SU-DHL-6 (cell line): Measurements from ENCODE around the gene LTK.

ENCODE experiments used
- H2AFZ ChIP-seq: fragments of 200-600 bp; sonication (generic); 2 replicates; pipeline ENCODE4 v1.6.1; 2014; ENCODE audit warnings: low read depth, mild to moderate bottlenecking, moderate library complexity, mixed read lengths, antibody characterized with exemption, low read length; ENCODE audit not compliant: severe bottlenecking
- H3F3A ChIP-seq: fragments of 200-600 bp; shearing (Covaris generic); 2 replicates; pipeline ENCODE4 v1.6.0; 2016; ENCODE audit warnings: antibody characterized with exemption, mild to moderate bottlenecking; ENCODE audit not compliant: insufficient read depth
- H3K27ac ChIP-seq: fragments of 200-600 bp; sonication (generic); 2 replicates; pipeline ENCODE4 v1.5.1; 2016; ENCODE audit warnings: low read depth, mild to moderate bottlenecking, low read length, moderate library complexity, mixed read lengths
- H3K27me3 ChIP-seq: fragments of 200-600 bp; sonication (generic), shearing (Covaris generic); 2 replicates; pipeline ENCODE4 v1.6.0; 2014; ENCODE audit warnings: mild to moderate bottlenecking, low read length
- H3K36me3 ChIP-seq: fragments of 200-600 bp; sonication (generic); 2 replicates; pipeline ENCODE4 v1.6.1; 2014; ENCODE audit warnings: mild to moderate bottlenecking, low read length, mixed read lengths
- H3K4me2 ChIP-seq: fragments of 300-600, 200-600 bp; shearing (Covaris generic), sonication (generic); 2 replicates; pipeline ENCODE4 v1.6.0; 2014; ENCODE audit warnings: low read length, low read depth, mild to moderate bottlenecking; ENCODE audit not compliant: poor library complexity, severe bottlenecking
- H3K4me3 ChIP-seq: fragments of 200-600 bp; sonication (generic); 2 replicates; pipeline ENCODE4 v1.5.1; 2014; ENCODE audit warnings: antibody characterized with exemption, low read length, mild to moderate bottlenecking, mixed read lengths; ENCODE audit not compliant: insufficient read depth, poor library complexity, severe bottlenecking
- H3K79me2 ChIP-seq: fragments of 200-600 bp; sonication (generic); 2 replicates; pipeline ENCODE4 v1.6.1; 2014; ENCODE audit warnings: mild to moderate bottlenecking, low read length, moderate library complexity; ENCODE audit not compliant: insufficient read depth
- H3K9ac ChIP-seq: fragments of 200-600 bp; sonication (generic); 2 replicates; pipeline ENCODE4 v1.7.0; 2014; ENCODE audit warnings: mild to moderate bottlenecking, low read length
- H3K9me2 ChIP-seq: fragments of 200-600 bp; sonication (generic); replicated peaks from 2 replicates; pipeline ENCODE4 v1.6.1; 2014; ENCODE audit warnings: low read length; ENCODE audit not compliant: insufficient read depth
- H3K9me3 ChIP-seq: fragments of 200-600 bp; sonication (generic); 2 replicates; pipeline ENCODE4 v1.6.1; 2014; ENCODE audit warnings: low read length, mixed read lengths; ENCODE audit not compliant: insufficient read depth
- H4K20me1 ChIP-seq: fragments of 200-600 bp; sonication (generic); 2 replicates; pipeline ENCODE4 v1.6.1; 2014; ENCODE audit warnings: low read depth, mild to moderate bottlenecking, antibody characterized with exemption, low read length, moderate library complexity, mixed read lengths
- CTCF ChIP-seq: fragments of 200-600 bp; sonication (generic); IDR thresholded peaks from one replicate; pipeline ENCODE4 v1.5.1; 2017; ENCODE audit warnings: antibody characterized with exemption, mild to moderate bottlenecking, low read length, moderate library complexity; ENCODE audit not compliant: insufficient read depth, poor library complexity, severe bottlenecking
- EZH2phosphoT487 ChIP-seq: fragments of 200-600 bp; sonication (generic), shearing (Covaris generic); conservative IDR thresholded peaks from 2 replicates; pipeline ENCODE4 v1.6.1; 2018; ENCODE audit warnings: mild to moderate bottlenecking, antibody characterized with exemption, low read length, moderate library complexity, mixed read lengths

Gene LTK

GRCh38 chr15:41512512-41512939 is 1.1 kb downstream of the LTK start:
- Histone ChIP-seq H3K79me2 (no peaks in the 10 kb centered on the region), H3K4me3 (no peak overlapping the region), H3K27me3 (no peaks in the 10 kb centered on the region), H3K9ac (no peak overlapping the region), H3F3A (no peaks in the 10 kb centered on the region), H3K27ac (no peak overlapping the region), H2AFZ (no peak overlapping the region), H3K36me3 (no peaks in the 10 kb centered on the region), H3K4me2 (no peak overlapping the region), H3K9me3 (no peaks in the 10 kb centered on the region), H4K20me1 (no peaks in the 10 kb centered on the region), H3K9me2 (no peaks in the 10 kb centered on the region)
- TF ChIP-seq EZH2phosphoT487 (no peak), CTCF (no peak)

DNA sequence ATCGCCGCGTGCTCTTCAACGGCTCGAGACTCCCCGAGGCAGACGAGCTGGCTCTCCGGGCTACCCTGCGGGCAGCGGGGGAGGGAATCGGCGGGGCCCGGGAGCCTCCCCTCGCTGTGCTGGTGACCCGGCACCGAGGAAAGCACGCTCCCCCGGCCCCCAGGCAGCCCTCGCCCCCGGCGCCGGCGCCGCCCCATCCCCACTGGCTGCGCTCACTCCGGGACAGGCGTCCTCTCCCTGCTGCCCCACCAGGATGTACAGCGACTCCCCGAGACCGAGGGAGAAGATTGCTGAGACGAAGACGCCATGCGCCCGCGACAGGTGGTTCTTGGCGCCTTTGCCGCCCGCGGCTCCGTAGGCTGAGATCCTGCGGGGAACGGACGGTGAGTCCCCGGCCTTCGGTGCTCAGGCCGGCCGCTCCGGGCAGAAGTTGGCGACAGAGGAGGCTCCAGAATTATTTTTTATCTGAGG is 1.7 kb downstream of the LTK start:
- Histone ChIP-seq H3K9me2 (no peaks in the 10 kb centered on the region), H3K27ac (no peak overlapping the region), H3K27me3 (no peaks in the 10 kb centered on the region), H2AFZ (no peak overlapping the region), H3K79me2 (no peaks in the 10 kb centered on the region), H3K36me3 (no peaks in the 10 kb centered on the region), H3F3A (no peaks in the 10 kb centered on the region), H3K4me3 (no peak overlapping the region), H3K9ac (no peak overlapping the region), H4K20me1 (no peaks in the 10 kb centered on the region), H3K4me2 (no peak overlapping the region), H3K9me3 (no peaks in the 10 kb centered on the region)
- TF ChIP-seq CTCF (no peak), EZH2phosphoT487 (no peak)

DNA sequence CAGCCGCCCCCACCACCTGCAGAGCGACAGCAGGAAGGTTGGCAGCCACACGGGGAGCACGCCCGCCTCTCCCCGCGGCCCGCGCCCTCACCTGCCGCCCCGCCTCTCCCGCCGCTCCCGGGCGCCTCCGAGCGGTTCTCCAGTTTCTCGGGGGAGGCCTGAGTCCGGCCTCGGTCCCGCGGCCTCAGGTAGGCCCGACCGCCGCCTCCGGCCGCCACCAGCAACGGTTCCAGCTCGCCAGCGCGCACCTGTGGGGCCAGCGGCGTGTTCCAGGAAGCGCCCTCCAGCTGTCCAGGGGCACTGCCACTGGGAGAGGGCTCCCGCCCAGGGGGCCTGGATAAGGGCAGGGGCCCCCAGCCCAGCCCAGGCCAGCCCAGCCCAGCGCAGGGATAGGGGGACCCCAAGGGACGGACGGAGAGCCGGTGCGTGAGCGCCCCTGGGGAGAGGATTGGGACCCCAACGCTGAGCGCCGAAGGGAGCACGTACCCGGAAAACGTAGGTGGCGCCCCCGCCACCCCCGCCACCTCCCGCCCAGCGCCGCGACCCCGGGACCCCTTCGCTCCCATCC is 2.2 kb downstream of the LTK start:
- Histone ChIP-seq H3K4me2 (no peak overlapping the region), H3K27ac (no peak overlapping the region), H3K27me3 (no peaks in the 10 kb centered on the region), H3K36me3 (no peaks in the 10 kb centered on the region), H4K20me1 (no peaks in the 10 kb centered on the region), H3K9me2 (no peaks in the 10 kb centered on the region), H3K79me2 (no peaks in the 10 kb centered on the region), H2AFZ (no peak overlapping the region), H3K9ac (no peak overlapping the region), H3K9me3 (no peaks in the 10 kb centered on the region), H3F3A (no peaks in the 10 kb centered on the region), H3K4me3 (no peak overlapping the region)
- TF ChIP-seq EZH2phosphoT487 (no peak), CTCF (no peak)

DNA sequence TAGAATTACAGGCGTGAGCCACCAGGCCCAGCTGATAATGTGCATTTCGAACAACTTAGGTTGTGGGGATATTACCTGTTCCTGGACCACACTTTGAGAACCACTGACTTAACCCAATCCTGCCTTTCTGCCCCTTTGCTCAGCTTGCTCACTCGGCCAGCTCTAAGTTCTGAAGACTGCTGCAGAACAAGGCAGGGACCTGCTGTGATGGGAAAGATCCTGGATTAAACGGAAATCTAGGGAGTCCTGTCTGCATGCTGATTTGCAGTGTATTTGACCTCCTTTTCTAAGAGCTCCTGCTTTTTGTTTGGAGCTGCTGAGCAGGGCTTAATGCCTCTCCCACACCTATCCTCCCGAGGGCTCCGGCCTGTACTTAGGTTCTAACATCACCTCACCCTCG is 2.9 kb downstream of the LTK start:
- H3K9me2 ChIP-seq, result no peaks in the 10 kb centered on the region
- no peak overlapping the region for H3K9ac ChIP-seq
- no peak overlapping the region for H3K4me2 ChIP-seq
- H3F3A ChIP-seq, result no peaks in the 10 kb centered on the region
- TF ChIP-seq EZH2phosphoT487 (no peak), CTCF (no peak)
- no peak overlapping the region for H2AFZ ChIP-seq
- H3K36me3 ChIP-seq, result no peaks in the 10 kb centered on the region
- H3K79me2 ChIP-seq, result no peaks in the 10 kb centered on the region
- H4K20me1 ChIP-seq, result no peaks in the 10 kb centered on the region
- no peak overlapping the region for H3K27ac ChIP-seq
- no peaks in the 10 kb centered on the region for H3K9me3 ChIP-seq
- H3K27me3 ChIP-seq, result no peaks in the 10 kb centered on the region
- no peak overlapping the region for H3K4me3 ChIP-seq
